Measurements from ENCODE around the gene SLC33A1. TPM values are rescaled to one million over a fixed set of nuclear protein-coding genes. Genes with fewer than 3 reads are reported as not detected.

The SLC33A1 gene
- total and polyA plus RNA-seq, 4 donors, result 13.8 to 75.2 (median 27.0) TPM

- no peaks in the 10 kb centered on the region for H3K36me3 ChIP-seq (ENCODE audit: control insufficient read depth in 4 of 4, insufficient read depth in 3 of 4, low read depth in 1 of 4, low read length in 3 of 4)
- H3K4me1 ChIP-seq (ENCODE audit: control insufficient read depth in 4 of 4, insufficient read depth in 4 of 4, low read length in 3 of 4), result no peaks in the 10 kb centered on the region
- H3K4me3 ChIP-seq (ENCODE audit: low read depth in 1 of 3, low read length in 3 of 3), result no peak overlapping the region
- no peak overlapping the region for H3K27ac ChIP-seq (ENCODE audit: low read depth in 1 of 2, low read length in 2 of 2)
- TF ChIP-seq EGR1 (IDR thresholded peaks at IDR 0.05; ENCODE audit: low read depth in 2 of 2), result no peak
- no peak for TF ChIP-seq SP1 (IDR thresholded peaks at IDR 0.05)
- no peak for TF ChIP-seq ZBTB33 (IDR thresholded peaks at IDR 0.05)
- no peak for TF ChIP-seq NR2F2 (IDR thresholded peaks at IDR 0.05)
- TF ChIP-seq REST (IDR thresholded peaks at IDR 0.05), result no peak
- no peak for TF ChIP-seq FOXA1 (IDR thresholded peaks at IDR 0.05)
- no peak for TF ChIP-seq TAF1 (conservative IDR thresholded peaks at IDR 0.05)
- TF ChIP-seq ATF3 (IDR thresholded peaks at IDR 0.05), result no peak
- no peak for TF ChIP-seq YY1 (IDR thresholded peaks at IDR 0.05)
- no peak for TF ChIP-seq MAX (IDR thresholded peaks at IDR 0.05)
- no peak for TF ChIP-seq JUND (IDR thresholded peaks at IDR 0.05)
- TF ChIP-seq HNF4G (IDR thresholded peaks at IDR 0.05), result no peak
- no peak for TF ChIP-seq GABPA (IDR thresholded peaks at IDR 0.05 in 1 of 2, conservative IDR thresholded peaks at IDR 0.05 in 1 of 2)
- no peak for TF ChIP-seq RXRA (IDR thresholded peaks at IDR 0.05)
- no peak for TF ChIP-seq FOXA2 (IDR thresholded peaks at IDR 0.05)
- no peak for TF ChIP-seq RAD21 (IDR thresholded peaks at IDR 0.05)
- TF ChIP-seq HNF4A (conservative IDR thresholded peaks at IDR 0.05), result no peak
- no peak for TF ChIP-seq CTCF (IDR thresholded peaks at IDR 0.05; ENCODE audit: low read depth, low read length, missing input control)
- no peak overlapping the region for H3K9ac ChIP-seq (ENCODE audit: low read depth in 1 of 2, low read length in 2 of 2)
- H3K27me3 ChIP-seq (ENCODE audit: control insufficient read depth in 4 of 4, insufficient read depth in 4 of 4, low read length in 3 of 4), result no peaks in the 10 kb centered on the region
- no peak for DNase-seq (ENCODE audit: low spot score)
- peaks cover 0 to 3% (median 0%) of the 10 kb centered on the region in 4 donors for H3K9me3 ChIP-seq (ENCODE audit: control insufficient read depth in 4 of 4, low read length in 3 of 4)
These were observed 68.4 kb downstream of the SLC33A1 start for GRCh38 chr3:155785662-155786295.
